ENCODE data around the gene HAGH.

HAGH gene

DNA sequence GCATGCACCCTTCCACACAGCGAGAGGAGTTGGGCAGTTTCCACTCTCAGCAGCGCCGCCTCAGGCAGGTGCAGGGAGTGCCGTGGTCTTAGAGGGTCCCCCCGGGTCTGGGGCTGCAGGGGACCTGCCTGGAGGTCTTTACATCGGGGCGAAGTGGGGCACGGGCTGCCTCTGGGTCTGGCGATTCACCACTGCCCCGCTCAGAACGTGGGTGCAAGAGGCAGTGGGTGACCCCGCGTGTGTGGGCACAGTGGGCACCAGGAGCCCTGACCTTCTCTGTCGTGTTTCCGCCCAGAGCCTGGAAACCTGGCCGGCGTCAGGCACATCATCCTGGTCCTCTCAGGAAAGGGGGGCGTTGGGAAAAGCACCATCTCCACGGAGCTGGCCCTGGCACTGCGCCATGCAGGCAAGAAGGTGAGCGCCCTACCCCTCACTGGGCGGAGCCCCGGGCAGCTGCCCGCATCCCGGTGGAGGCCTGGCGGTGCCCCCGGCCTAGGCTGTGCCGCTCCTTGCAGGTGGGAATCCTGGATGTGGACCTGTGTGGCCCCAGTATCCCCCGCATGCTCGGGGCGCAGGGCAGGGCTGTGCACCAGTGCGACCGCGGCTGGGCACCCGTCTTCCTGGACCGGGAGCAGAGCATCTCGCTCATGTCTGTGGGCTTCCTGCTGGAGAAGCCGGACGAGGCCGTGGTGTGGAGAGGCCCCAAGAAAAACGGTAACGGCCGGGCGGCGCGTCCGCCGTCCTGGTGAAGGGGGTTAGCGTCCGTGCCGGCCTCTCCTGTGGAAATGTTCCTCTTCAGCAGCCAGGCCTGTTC is 40.2 kb downstream of the HAGH start:
- DNase-seq, result no peak

- DNase-seq, result no peak
Measured at GRCh38 chr16:1785846-1786170, 40.8 kb downstream of the HAGH start.

- DNase-seq, result no peak
Measured at GRCh38 chr16:1784977-1785845, 41.4 kb downstream of the HAGH start.

DNA sequence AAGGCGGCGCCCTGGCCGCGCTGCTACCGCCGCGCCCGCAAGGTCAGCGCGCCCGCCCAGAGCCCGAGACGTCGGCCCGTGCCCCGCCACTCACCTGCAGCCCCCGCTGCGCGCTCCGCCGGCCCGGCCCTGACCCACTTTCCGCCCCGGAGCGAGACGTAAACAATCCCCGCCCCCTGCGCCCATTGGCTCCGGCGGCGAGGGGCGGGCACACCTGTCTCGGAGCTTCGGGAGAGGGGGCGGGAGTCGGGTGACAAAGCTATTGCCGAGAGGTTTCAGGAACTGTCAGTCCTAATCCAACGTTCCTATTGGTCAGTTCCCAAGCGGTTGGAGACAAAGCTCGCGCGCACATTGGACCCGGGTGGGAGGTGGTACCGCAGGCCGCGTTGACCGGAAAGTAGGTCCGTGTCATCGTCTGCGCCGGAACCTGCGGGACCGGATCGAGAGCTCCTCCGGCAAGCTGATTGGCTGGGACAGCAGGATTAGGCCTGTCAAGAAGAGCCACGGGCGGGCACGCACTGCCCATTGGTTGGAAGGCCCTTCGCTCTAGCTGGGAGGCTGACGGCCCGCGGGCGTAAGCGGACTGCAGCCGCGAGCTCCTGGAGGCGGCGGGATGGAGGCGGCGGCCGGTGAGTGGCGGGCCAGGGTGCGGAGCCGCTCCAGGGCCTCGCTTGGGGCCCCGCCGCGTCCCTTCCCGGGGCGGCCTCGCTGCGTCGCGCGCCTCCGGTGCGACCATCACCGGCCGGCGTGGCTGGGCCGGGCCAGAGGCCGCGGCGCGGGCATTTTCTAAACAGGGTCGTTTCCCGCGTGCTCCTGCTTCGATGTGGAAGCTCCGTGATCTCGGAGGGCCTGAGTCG is 44.0 kb downstream of the HAGH start, which contains the start of the genes NUBP2 and SPSB3:
Gene NUBP2 (plus strand): TSS at position 553 of the 857 bp plus-strand sequence. CDS start 61 bp downstream, at position 614.
Gene SPSB3 (minus strand): TSS at position 164 of the 857 bp plus-strand sequence. CDS start 1,088 bp downstream, outside the sequence.
- DNase-seq, result peak; percentile 99 to 100

- no peak for DNase-seq
Measured at GRCh38 chr16:1781758-1782407, 44.7 kb downstream of the HAGH start.

- no peak for DNase-seq
Measured at GRCh38 chr16:1781254-1781653, 45.4 kb downstream of the HAGH start.

DNA sequence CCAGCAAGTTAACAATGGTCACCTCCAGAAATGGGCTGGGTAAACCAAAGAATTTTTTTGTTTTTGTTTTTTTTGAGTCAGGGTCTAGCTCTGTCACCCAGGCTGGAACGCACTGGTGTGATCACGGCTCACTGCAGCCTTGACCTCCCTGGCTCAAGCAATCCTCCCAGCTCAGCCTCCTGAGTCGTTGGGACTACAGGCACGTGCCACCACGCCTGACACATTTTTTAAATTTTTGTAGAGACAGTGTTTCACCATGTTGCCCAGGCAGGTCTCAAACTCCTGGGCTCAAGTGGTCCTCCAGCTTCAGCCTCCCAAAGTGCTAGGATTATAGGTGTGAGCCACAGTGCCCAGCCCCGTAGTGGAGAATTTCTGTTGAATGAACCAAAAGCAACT is 46.0 kb downstream of the HAGH start:
- DNase-seq, result no peak

DNA sequence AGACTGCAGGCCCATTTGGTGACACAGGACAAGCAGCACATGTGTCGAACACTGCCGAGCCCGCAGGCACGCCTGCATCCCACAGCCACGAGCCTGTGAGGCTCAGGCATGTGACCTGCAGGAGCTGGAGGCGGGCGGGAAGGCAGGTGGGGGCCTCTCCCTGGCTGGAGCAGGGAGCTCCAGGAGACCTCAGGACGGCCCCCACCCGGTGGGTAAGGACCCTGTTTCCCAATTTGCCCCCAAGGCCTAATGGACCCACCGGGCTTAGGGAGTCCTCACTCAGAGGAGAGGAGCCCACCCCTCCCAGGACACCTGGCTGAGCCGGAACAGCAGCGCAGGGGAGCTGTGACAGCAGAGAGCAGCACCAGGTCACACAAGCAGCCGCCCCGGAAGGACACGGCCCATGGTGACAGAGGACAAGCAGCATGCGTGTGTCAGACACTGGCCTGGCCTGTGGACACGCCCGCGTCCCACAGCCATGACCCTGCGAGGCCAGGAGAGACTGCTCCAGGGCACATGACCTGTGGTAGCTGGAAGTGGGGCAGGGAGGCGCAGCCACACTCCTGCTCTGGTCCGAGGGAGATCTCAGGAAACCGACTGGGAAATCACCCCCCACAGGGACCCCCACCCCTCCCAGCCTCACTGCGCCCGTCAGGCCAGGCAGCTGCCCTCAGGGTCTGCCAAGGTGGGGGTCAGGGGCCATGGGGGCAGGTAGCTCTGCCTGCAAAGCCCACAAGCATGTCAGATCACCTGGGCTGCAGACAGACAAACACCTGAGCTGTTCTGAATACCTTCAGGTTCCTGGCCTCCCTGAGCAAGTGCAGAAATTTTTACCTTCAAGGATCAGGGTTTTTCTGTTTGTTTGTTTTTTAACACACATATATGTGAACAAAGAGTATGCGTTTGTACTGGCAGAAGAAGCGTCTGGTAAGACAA is 46.6 kb downstream of the HAGH start:
- DNase-seq, result no peak

GRCh38 chr16:1779234-1779701 is 47.4 kb downstream of the HAGH start:
- DNase-seq, result no peak

DNA sequence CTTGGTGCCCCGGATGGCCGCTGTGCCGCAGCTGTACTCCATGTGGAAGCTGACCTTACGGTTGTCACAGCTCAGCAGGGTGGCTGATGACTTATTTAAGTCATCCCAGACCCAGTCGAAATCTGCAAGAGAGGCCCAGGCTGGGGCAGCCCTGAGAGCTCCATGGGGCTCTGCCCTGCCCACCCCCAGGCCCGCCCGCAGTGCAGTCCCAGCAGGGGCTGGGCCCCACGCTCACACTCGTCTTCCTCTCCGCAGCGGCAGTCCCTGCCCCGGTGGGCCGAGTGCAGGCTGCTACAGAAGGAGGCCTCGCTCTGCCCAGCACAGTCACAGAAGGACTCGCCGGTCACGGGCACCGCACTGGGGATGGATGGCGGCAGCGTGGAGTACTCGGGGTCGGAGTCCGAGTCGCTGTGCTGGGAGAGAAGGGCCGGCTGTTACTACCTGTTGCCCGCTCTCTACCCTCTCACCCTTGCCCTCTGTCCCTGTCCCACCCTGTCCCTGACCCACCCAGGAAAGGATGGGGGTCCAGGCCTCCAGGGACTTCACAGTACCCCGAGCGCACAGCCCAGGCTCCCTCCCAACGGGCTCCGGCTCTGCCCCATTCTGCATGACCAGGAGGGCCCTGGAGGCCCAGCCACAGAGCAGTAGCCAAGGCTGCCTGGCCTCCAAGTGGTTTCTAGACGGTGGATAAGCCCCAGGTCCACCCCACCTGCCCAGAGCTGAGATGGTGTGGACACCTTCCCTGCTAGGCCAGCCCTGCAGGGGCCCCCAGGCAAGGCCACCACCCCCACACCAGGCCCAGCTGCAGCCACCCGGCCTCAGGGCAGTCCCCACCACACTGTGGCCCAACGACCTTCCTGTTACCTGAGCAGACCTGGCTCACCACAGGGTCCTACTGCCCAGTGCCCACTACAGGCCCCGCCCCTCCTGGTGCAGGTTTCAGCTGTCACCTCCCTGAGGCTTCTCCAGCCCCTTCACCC is 48.1 kb downstream of the HAGH start:
- DNase-seq, result no peak

- no peak for DNase-seq
Measured at GRCh38 chr16:1777375-1778199, 49.0 kb downstream of the HAGH start.

GRCh38 chr16:1776991-1777374 is 49.6 kb downstream of the HAGH start:
- DNase-seq, result no peak

DNA sequence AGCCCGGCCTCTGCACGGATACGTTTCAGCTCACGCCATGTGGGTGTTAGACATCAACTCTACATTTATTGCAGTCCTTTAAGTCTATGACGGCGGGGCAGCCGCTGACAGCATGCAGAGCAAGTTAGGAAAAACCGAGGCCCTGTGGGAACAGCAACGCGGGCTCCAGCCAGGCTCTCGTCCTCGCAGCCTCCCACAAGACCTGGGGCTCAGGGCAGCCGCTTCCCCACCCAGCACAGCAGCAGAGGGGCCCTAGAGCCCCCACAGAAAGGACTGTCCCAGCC is 50.0 kb downstream of the HAGH start:
- no peak for DNase-seq

DNA sequence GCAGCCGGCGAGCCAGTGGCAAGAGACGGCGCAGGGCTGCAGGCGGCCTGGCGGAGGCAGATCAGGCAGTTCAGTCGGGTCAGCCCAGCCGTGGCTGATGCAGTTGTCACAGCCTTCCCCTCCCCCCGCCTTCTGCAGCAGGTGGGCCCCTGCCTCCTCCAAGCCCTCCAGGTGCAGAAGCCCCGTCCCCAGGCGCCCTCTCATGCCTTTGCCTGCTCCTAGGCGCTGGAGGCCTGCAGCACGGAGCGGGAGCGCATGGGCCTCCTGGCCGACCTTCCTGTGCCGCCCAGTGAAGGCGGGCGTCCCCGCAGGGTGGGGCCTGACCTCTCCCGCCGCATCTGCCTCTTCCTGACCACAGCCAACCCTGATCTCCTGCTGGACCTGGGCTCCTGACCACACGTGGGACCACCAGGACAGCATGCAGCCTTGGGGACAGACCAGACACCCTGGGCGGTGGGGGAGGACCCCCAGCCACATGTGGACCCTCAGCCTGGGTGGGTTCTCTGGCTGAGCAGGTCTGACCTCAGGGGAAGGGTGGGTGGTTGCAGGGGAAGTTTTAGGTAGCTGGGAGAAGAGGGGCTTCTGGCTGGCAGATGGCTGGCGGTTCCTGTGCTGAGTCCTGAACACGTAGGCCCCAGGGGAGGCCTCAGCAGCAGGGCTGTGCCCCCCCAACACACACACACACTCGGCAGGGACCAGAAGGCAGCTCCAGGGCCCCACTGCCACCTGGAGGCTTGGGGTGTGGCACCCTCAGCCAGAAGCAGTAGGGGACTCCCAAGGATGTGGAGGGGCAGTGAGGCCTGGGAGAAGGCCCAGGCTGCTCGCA is 50.6 kb downstream of the HAGH start:
- DNase-seq, result no peak

GRCh38 chr16:1775006-1775845 is 51.4 kb downstream of the HAGH start:
- no peak for DNase-seq

- no peak for DNase-seq
Measured at GRCh38 chr16:1774448-1774780, 52.2 kb downstream of the HAGH start.

DNA sequence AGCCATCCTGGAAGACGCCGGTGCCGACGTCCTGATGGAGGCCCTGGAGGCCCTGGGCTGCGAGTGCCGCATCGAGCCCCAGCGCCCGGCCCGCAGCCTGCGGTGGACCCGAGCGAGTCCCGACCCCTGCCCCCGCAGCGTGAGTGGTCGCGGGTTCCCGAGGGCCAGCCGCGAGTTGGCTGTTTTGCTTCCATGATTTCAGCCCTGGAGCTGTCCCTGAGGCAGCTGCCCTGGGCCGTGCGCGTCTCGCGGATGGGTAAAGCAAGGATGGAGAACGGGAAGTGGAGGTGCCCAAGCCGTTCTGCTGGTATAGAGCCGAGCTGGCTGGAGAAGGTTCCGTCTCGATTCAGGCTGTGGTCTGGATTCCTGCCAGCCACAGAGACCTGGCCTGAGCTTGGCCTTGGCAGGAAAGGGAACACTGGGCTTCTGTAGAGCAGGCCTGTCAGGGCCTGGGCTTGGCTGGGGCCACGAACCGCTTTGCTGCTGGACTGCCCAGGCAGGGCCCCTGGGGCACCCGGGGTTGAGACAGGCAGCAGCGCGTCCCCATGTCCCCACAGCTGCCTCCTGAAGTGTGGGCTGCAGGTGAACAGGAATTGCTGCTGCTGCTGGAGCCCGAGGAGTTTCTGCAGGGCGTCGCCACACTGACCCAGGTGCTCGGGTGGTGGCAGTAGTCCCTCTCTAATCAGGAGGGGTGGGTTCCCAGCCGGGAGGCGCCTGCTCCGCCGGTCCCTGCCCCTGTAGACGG is 52.8 kb downstream of the HAGH start:
- DNase-seq, result no peak

Measured in NCI-H187 (cell line).